GM21825 (cell line): Measurements from ENCODE around the gene PER2.
A peak's percentile ranks its signal among the peaks of the same experiment; 100 is the strongest.
"Not testable (repeated sequence)": the region's sequence is repeated elsewhere in the genome, so short reads cannot be mapped to it uniquely, and the experiment has no call there.

ENCODE experiments used
- ATAC-seq: cut with Tn5 transposase; IDR thresholded peaks from one replicate; pipeline ENCODE4 v1.9.1; 2021; ENCODE audit warnings: mild to moderate bottlenecking, moderate library complexity; ENCODE audit not compliant: unreplicated experiment

The PER2 gene

GRCh38 chr2:238288650-238289573, 502 bp upstream of the PER2 start:
- ATAC-seq, result peak; percentile 89

GRCh38 chr2:238286987-238287736, 1.2 kb downstream of the PER2 start:
- no peak for ATAC-seq

- no peak for ATAC-seq
Observed at GRCh38 chr2:238286551-238286950, 1.9 kb downstream of the PER2 start.

GRCh38 chr2:238286095-238286494, 2.3 kb downstream of the PER2 start:
- no peak for ATAC-seq

- ATAC-seq, result no peak
Observed at GRCh38 chr2:238285653-238286082, 2.7 kb downstream of the PER2 start.

- no peak for ATAC-seq
Observed at GRCh38 chr2:238284802-238285515, 3.5 kb downstream of the PER2 start.

- no peak for ATAC-seq
Observed at GRCh38 chr2:238282861-238283738, 5.3 kb downstream of the PER2 start.

GRCh38 chr2:238281826-238282480, 6.5 kb downstream of the PER2 start:
- ATAC-seq, result no peak

- ATAC-seq, result no peak
Observed at GRCh38 chr2:238280083-238280825, 8.2 kb downstream of the PER2 start.

GRCh38 chr2:238279324-238279682, 9.1 kb downstream of the PER2 start:
- no peak for ATAC-seq

GRCh38 chr2:238278626-238279323, 9.6 kb downstream of the PER2 start:
- no peak for ATAC-seq

GRCh38 chr2:238277695-238278094, 10.7 kb downstream of the PER2 start:
- ATAC-seq, result no peak

GRCh38 chr2:238274152-238274865, 14.1 kb downstream of the PER2 start:
- no peak for ATAC-seq

GRCh38 chr2:238273433-238273832, 15.0 kb downstream of the PER2 start:
- ATAC-seq, result not testable (repeated sequence)

GRCh38 chr2:238272156-238272555, 16.3 kb downstream of the PER2 start:
- no peak for ATAC-seq

- ATAC-seq, result not testable (repeated sequence)
Observed at GRCh38 chr2:238271686-238272085, 16.7 kb downstream of the PER2 start.

GRCh38 chr2:238271061-238271554, 17.3 kb downstream of the PER2 start:
- ATAC-seq, result no peak

- ATAC-seq, result no peak
Observed at GRCh38 chr2:238270606-238271005, 17.8 kb downstream of the PER2 start.
